CD14-positive monocyte (primary cell): ENCODE results near the gene SLFN12. TPM values are rescaled to one million over a fixed set of nuclear protein-coding genes. Genes with fewer than 3 reads are reported as not detected.
"Not testable (repeated sequence)": the region's sequence is repeated elsewhere in the genome, so short reads cannot be mapped to it uniquely, and the experiment has no call there.

Source experiments
- DNase-seq, 3 donors: peaks; one replicate each; pipeline ENCODE4 v3.0.0-alpha.2; 2011 to 2022
- H2AFZ ChIP-seq: 2 replicates; pipeline ENCODE4 v1.6.0; 2012; ENCODE audit warnings: mild to moderate bottlenecking, low read depth, low read length, inconsistent platforms; ENCODE audit not compliant: insufficient read depth, poor library complexity, severe bottlenecking
- H3K27ac ChIP-seq, 2 donors: 1 replicate in 1 of 2; 2 replicates in 1 of 2; pipeline ENCODE4 v1.5.1; 2012 to 2013; ENCODE audit warnings: low read length in 2 of 2, control low read depth in 1 of 2, inconsistent platforms in 1 of 2, low read depth in 1 of 2, mild to moderate bottlenecking in 1 of 2
- H3K27me3 ChIP-seq, 2 donors: one replicate each; pipeline versions ENCODE4 v1.6.0 to v1.6.1; 2011 to 2013; ENCODE audit warnings: low read length in 2 of 2; ENCODE audit not compliant: control insufficient read depth in 2 of 2, insufficient read depth in 2 of 2
- H3K36me3 ChIP-seq, 2 donors: replicated peaks in 1 of 2; 1 replicate in 1 of 2; 2 replicates in 1 of 2; pipeline versions ENCODE4 v1.5.1 to v1.6.1; 2012 to 2013; ENCODE audit warnings: low read length in 2 of 2, control low read depth in 1 of 2, inconsistent platforms in 1 of 2, mild to moderate bottlenecking in 1 of 2; ENCODE audit not compliant: insufficient read depth in 2 of 2, control insufficient read depth in 1 of 2
- H3K4me1 ChIP-seq, 2 donors: 1 replicate in 1 of 2; 2 replicates in 1 of 2; pipeline versions ENCODE4 v1.5.1 to v1.6.1; 2012 to 2013; ENCODE audit warnings: low read length in 2 of 2, control low read depth in 1 of 2, inconsistent platforms in 1 of 2, mild to moderate bottlenecking in 1 of 2, moderate library complexity in 1 of 2; ENCODE audit not compliant: insufficient read depth in 2 of 2, control insufficient read depth in 1 of 2
- H3K4me2 ChIP-seq: replicated peaks from 2 replicates; pipeline ENCODE3; 2012; ENCODE audit warnings: low read length, moderate library complexity, mild to moderate bottlenecking; ENCODE audit not compliant: poor library complexity, severe bottlenecking; ENCODE audit errors: extremely low read depth
- H3K4me3 ChIP-seq, 3 experiments: fragments of 200-600 bp in 1 of 3; sonication (generic) in 1 of 3; replicated peaks in 1 of 3; 1 replicate in 2 of 3; 2 replicates in 1 of 3; pipeline ENCODE4 v1.5.1; 2011 to 2013; ENCODE audit warnings: low read length in 3 of 3, mild to moderate bottlenecking in 3 of 3, control low read depth in 2 of 3, low read depth in 2 of 3, inconsistent platforms in 1 of 3, moderate library complexity in 1 of 3
- H3K79me2 ChIP-seq: 2 replicates; pipeline ENCODE4 v1.6.0; 2012; ENCODE audit warnings: mild to moderate bottlenecking, control low read depth, inconsistent platforms, low read length, moderate library complexity; ENCODE audit not compliant: insufficient read depth
- H3K9ac ChIP-seq: 2 replicates; pipeline ENCODE4 v1.6.0; 2017; ENCODE audit warnings: low read length, mild to moderate bottlenecking; ENCODE audit not compliant: insufficient read depth, poor library complexity, severe bottlenecking
- H3K9me3 ChIP-seq, 2 donors: replicated peaks in 1 of 2; 1 replicate in 1 of 2; 2 replicates in 1 of 2; pipeline versions ENCODE4 v1.5.1 to v1.6.1; 2012 to 2013; ENCODE audit warnings: low read length in 2 of 2, control low read depth in 1 of 2; ENCODE audit not compliant: control insufficient read depth in 1 of 2, insufficient read depth in 1 of 2
- H4K20me1 ChIP-seq: 2 replicates; pipeline ENCODE4 v1.6.0; 2012; ENCODE audit warnings: mild to moderate bottlenecking, low read length, control low read depth, moderate library complexity; ENCODE audit not compliant: insufficient read depth
- H3K27ac Mint-ChIP-seq, 7 donors: one replicate each; pipeline ENCODE4 v1.8.0; 2020; ENCODE audit warnings: mild to moderate bottlenecking in 7 of 7, mixed read lengths in 7 of 7, moderate library complexity in 6 of 7, inconsistent platforms in 2 of 7
- H3K27me3 Mint-ChIP-seq, 3 donors: one replicate each; pipeline ENCODE4 v1.8.0; 2021 to 2022; ENCODE audit warnings: low read depth in 3 of 3, mild to moderate bottlenecking in 3 of 3, mixed read lengths in 3 of 3, moderate library complexity in 3 of 3, inconsistent platforms in 1 of 3
- H3K36me3 Mint-ChIP-seq, 2 donors: one replicate each; pipeline ENCODE4 v1.8.0; 2020; ENCODE audit warnings: mixed read lengths in 2 of 2, inconsistent platforms in 1 of 2, mild to moderate bottlenecking in 1 of 2
- H3K4me1 Mint-ChIP-seq: one replicate; pipeline ENCODE4 v1.8.0; 2020; ENCODE audit warnings: mild to moderate bottlenecking, mixed read lengths
- H3K4me3 Mint-ChIP-seq, 2 donors: one replicate each; pipeline ENCODE4 v1.8.0; 2020; ENCODE audit warnings: mild to moderate bottlenecking in 2 of 2, mixed read lengths in 2 of 2, moderate library complexity in 1 of 2
- H3K9me3 Mint-ChIP-seq, 7 donors: one replicate each; pipeline ENCODE4 v1.8.0; 2020 to 2022; ENCODE audit warnings: mixed read lengths in 7 of 7, mild to moderate bottlenecking in 6 of 7, moderate library complexity in 6 of 7, inconsistent platforms in 2 of 7
- CTCF ChIP-seq: fragments of 200-600 bp; IDR thresholded peaks from one replicate; pipeline ENCODE4 v1.8.0; 2022; ENCODE audit warnings: antibody characterized with exemption, mild to moderate bottlenecking
- WGBS: methylation state at CpG from one replicate; pipeline ENCODE4 v1.1.5; 2013; ENCODE audit warnings: missing lambda C conversion rate; ENCODE audit not compliant: insufficient coverage; 5-methylcytosine and 5-hydroxymethylcytosine counted together
- intact Hi-C, 2 donors: fragments of 100-400 bp; cut with micrococcal nuclease; formaldehyde crosslinking; loops; one replicate each; pipeline versions ENCODE4 v1.15.0 to v1.15.1; 2023
- polyA plus RNA-seq, 3 donors: library from polyadenylated mRNA; depleted of rRNA in 1 of 3; unstranded in 2 of 3; stranded (reverse) in 1 of 3; fragments of 300-500 nt in 2 of 3; fragments of >200 nt in 1 of 3; fragmentation: Illumina TruSeq in 2 of 3; gene quantifications; 1 replicate in 2 of 3; 2 replicates in 1 of 3; pipeline ENCODE4 v1.2.3, GENCODE V29; 2012 to 2021

The SLFN12 gene
- polyA plus RNA-seq, 3 donors, result 8.4 to 19.6 (median 14.5) TPM

- Mint-ChIP-seq H3K27ac (no peak overlapping the region), H3K36me3 (peaks cover 71 to 81% of the 10 kb centered on the region in 2 donors), H3K4me3 (no peak overlapping the region), H3K27me3 (peaks cover 0 to 2% (median 2%) of the 10 kb centered on the region in 3 donors), H3K9me3 (peaks cover 0 to 14% (median 7%) of the 10 kb centered on the region in 7 donors), H3K4me1 (no peaks in the 10 kb centered on the region)
- intact Hi-C loops, result no loop called here
- TF ChIP-seq CTCF, result no peak
- DNase-seq, result no peak
- H3K9ac ChIP-seq, result no peak overlapping the region
- H4K20me1 ChIP-seq, result peaks cover 63% of the 10 kb centered on the region
- H3K36me3 ChIP-seq, result peaks cover 60 to 95% of the 10 kb centered on the region in 2 donors
- H3K4me2 ChIP-seq, result no peak overlapping the region
- H3K9me3 ChIP-seq, result no peaks in the 10 kb centered on the region
- H3K4me1 ChIP-seq, result no peaks in the 10 kb centered on the region
- WGBS, result no CpG with 5 or more reads among the region's 2 CpGs
- H2AFZ ChIP-seq, result no peak overlapping the region
- no peaks in the 10 kb centered on the region for H3K27me3 ChIP-seq
- H3K79me2 ChIP-seq, result peaks cover 19% of the 10 kb centered on the region
- no peak overlapping the region for H3K4me3 ChIP-seq
- H3K27ac ChIP-seq, result no peak overlapping the region
Measured at GRCh38 chr17:35416659-35417058, 15.6 kb downstream of the SLFN12 start.

GRCh38 chr17:35414707-35415106, 17.6 kb downstream of the SLFN12 start:
- peaks cover 67 to 98% of the 10 kb centered on the region in 2 donors for H3K36me3 ChIP-seq
- intact Hi-C loops, H3K4me3 Mint-ChIP-seq, H3K4me3 ChIP-seq, H3K27ac ChIP-seq, H3K4me2 ChIP-seq, H3K27me3 ChIP-seq, H3K9ac ChIP-seq, DNase-seq, H3K9me3 ChIP-seq, H3K27ac Mint-ChIP-seq, H3K4me1 ChIP-seq, H3K27me3 Mint-ChIP-seq, H3K4me1 Mint-ChIP-seq, H2AFZ ChIP-seq: not testable (repeated sequence)
- peaks cover 19% of the 10 kb centered on the region for H3K79me2 ChIP-seq
- peaks cover 61% of the 10 kb centered on the region for H4K20me1 ChIP-seq
- Mint-ChIP-seq H3K9me3 (peaks cover 0 to 14% (median 7%) of the 10 kb centered on the region in 7 donors), H3K36me3 (peaks cover 79 to 83% of the 10 kb centered on the region in 2 donors)
- WGBS, result no CpG with 5 or more reads among the region's 2 CpGs
